ENCODE measurements around the gene TEAD4.

GRCh38 chr12:3022961-3023360, 63.8 kb downstream of the TEAD4 start:
- TF ChIP-seq FOXK2 (IDR thresholded peaks at IDR 0.05) = no peak
- no peak for TF ChIP-seq PKNOX1 (IDR thresholded peaks at IDR 0.05)
- no peak for TF ChIP-seq ARNT (IDR thresholded peaks at IDR 0.05)
- TF ChIP-seq L3MBTL2 (conservative IDR thresholded peaks at IDR 0.05) = no peak
- TF ChIP-seq TARDBP (IDR thresholded peaks at IDR 0.05) = no peak
